GM12875 (cell line): ENCODE data around the gene ANKHD1.

Source experiments
- H3K4me3 ChIP-seq: one replicate; pipeline ENCODE4 v1.5.1; 2011; ENCODE audit warnings: low read depth, low read length, control low read depth
- CTCF ChIP-seq: IDR thresholded peaks from 2 replicates; pipeline ENCODE4 v1.5.1; 2011; ENCODE audit warnings: low read depth, mild to moderate bottlenecking, control low read depth, inconsistent platforms, low read length, moderate library complexity, borderline replicate concordance; ENCODE audit not compliant: insufficient read depth

The ANKHD1 gene

DNA sequence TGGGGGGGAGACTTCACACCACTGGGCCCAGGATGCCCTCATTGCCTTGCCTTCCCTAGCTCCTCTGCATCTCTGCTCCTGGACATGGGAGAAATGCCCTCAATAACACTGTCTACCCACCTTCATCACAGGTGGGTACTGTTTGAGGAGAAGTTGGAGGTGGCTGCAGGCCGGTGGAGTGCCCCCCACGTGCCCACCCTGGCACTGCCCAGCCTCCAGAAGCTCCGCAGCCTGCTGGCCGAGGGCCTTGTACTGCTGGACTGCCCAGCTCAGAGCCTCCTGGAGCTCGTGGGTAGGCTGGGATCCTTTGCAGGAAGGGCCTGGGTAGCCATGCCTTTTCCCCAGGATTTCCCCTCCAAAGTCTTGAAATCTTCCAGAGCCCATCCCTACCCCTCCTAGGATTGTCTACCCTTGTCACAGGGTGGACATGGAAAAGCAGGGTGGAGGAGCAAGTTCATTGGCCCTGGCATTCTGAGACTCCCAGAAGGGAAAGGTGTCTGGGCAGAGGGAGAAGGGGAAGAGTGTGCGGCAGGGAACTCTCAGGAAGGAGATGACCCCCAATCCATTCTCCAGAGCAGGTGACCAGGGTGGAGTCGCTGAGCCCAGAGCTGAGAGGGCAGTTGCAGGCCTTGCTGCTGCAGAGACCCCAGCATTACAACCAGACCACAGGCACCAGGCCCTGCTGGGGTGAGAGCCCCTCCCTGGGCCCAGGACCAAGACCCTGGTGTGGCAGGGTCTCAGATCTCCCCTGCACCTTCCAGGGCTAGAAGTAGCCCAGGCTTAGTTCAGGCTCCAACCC is 40.8 kb upstream of the ANKHD1 start:
- H3K4me3 ChIP-seq = no peak overlapping the region
- no peak for TF ChIP-seq CTCF

DNA sequence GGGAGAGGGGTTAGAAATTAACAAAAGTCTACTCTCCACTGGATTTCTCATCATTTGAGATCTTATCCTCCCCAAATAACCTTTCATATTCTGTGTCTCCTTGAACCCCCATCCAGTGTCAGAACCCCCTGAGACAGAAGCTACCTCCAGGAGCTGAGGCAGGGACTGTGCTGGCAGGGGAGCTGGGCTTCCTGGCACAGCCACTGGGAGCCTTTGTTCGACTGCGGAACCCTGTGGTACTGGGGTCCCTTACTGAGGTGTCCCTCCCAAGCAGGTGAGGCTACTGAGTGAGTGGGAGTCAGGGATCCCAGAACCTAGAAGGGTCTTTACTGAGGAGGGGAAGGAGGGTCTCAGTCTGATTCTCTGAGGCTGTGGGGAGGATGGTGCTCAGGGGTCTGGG is 39.7 kb upstream of the ANKHD1 start:
- no peak overlapping the region for H3K4me3 ChIP-seq
- TF ChIP-seq CTCF = no peak

DNA sequence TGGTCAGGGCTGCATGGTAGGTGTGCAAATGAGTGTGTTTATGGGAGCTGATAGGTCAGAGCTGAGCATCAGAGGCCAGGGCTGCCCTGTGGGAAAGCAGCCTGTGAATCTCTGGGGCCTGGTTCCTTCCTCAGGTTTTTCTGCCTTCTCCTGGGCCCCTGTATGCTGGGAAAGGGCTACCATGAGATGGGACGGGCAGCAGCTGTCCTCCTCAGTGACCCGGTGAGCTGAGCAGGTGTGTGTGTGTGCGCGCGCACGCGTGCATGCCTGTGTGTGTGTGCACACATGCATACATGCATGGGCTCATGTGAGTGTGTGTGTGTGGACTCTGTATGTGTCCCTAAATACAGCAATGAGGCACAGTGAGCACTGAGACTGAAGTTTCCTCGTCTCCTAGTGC is 39.3 kb upstream of the ANKHD1 start:
- H3K4me3 ChIP-seq = no peak overlapping the region
- no peak for TF ChIP-seq CTCF

DNA sequence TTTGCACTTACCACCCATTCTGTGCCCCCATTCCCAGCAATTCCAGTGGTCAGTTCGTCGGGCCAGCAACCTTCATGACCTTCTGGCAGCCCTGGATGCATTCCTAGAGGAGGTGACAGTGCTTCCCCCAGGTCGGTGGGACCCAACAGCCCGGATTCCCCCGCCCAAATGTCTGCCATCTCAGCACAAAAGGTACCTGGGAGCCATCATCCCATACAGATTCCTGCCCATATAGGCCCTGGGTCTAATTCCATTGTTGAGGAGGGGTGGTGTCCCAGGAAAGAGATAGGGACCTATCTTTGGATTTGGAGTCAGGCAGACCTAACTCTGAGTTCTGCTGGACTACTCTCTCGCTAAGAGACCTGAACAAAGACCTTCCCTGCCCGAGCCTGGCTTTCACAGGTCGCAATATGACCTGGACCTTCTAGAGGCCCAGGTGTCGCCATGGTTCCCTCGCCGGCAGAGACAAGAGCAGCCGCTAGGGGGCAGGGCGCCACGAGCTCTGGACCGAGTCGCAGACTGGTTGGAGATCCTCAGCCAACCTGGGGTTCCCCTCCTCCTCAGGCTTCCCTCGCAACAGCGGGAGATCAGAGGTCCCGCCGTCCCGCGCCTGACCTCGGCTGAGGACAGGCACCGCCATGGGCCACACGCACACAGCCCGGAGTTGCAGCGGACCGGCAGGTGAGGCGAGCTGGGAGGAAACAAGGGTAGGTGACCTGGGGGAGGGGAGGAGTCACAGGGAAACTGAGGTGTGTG is 38.6 kb upstream of the ANKHD1 start:
- peak; percentile 97 for TF ChIP-seq CTCF
- peak overlapping the region; percentile 35 for H3K4me3 ChIP-seq

- no peak for TF ChIP-seq CTCF
- H3K4me3 ChIP-seq = peak overlapping the region; percentile 35
These were observed 37.8 kb upstream of the ANKHD1 start for GRCh38 chr5:140363631-140364471.

DNA sequence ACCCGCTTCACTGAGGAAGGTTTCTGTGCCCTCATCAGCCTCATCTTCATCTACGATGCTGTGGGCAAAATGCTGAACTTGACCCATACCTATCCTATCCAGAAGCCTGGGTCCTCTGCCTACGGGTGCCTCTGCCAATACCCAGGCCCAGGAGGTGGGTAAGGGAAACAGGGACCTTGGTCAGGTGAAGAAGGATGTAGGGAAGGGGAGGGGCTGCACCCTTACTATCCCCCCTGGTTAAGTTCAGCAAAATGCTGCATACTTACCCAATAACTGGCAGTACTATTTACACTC is 37.2 kb upstream of the ANKHD1 start:
- no peak for TF ChIP-seq CTCF
- H3K4me3 ChIP-seq = no peak overlapping the region

DNA sequence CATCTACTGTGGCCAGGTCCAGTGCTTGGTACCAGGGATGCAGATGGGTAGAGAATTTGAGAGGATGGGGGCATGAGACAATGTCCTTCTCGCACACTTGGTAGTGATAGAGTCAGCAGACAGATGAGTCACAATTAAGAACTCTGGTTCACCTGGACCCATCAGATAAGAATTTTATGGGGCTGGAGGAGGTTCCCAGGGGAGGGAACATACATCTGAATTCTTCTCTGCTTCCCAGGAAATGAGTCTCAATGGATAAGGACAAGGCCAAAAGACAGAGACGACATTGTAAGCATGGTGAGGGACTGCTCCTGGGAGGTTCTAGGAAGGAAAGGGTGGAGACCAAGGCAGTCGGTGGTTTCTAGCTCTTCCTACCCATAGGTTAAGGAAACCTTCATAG is 36.4 kb upstream of the ANKHD1 start:
- H3K4me3 ChIP-seq = no peak overlapping the region
- TF ChIP-seq CTCF = no peak
